Pancreas (tissue), 10 donors: Measurements from ENCODE around the gene DMD. TPM values are rescaled to one million over a fixed set of nuclear protein-coding genes. Genes with fewer than 3 reads are reported as not detected.

ENCODE experiments used
- ATAC-seq, 4 donors: fragments of 200-7000 bp; cut with Tn5 transposase; one replicate each; pipeline versions ENCODE4 v1.8.0 to v1.9.1; 2020; ENCODE audit warnings: mild to moderate bottlenecking in 4 of 4, moderate library complexity in 4 of 4
- DNase-seq, 6 donors: peaks; one replicate each; pipeline ENCODE4 v3.0.0-alpha.2; 2020
- FAIRE-seq: peaks from 2 replicates; lab custom pipeline; 2012; peaks lifted over from hg19 to GRCh38; lab: Jason Lieb, UNC
- H3K27ac ChIP-seq, 4 donors: fragments of 200-600 bp; sonication (generic); 1 replicate in 3 of 4; 2 replicates in 1 of 4; pipeline versions ENCODE4 v1.5.0 to v1.8.0; 2020
- H3K27me3 ChIP-seq, 4 donors: fragments of 200-600 bp; one replicate each; pipeline ENCODE4 v1.8.0; 2021
- H3K36me3 ChIP-seq, 3 donors: fragments of 200-600 bp; sonication (generic) in 1 of 3; one replicate each; pipeline versions ENCODE4 v1.5.0 to v1.8.0; 2020 to 2021
- H3K4me1 ChIP-seq, 3 donors: fragments of 200-600 bp; one replicate each; pipeline ENCODE4 v1.8.0; 2021
- H3K4me3 ChIP-seq, 4 donors: fragments of 200-600 bp; sonication (generic) in 2 of 4; one replicate each; pipeline versions ENCODE4 v1.5.0 to v1.8.0; 2020 to 2021
- H3K9me3 ChIP-seq, 4 donors: fragments of 200-600 bp; one replicate each; pipeline ENCODE4 v1.8.0; 2021
- WGBS, 2 donors: extraction: QIAGEN DNeasy Blood & Tissue Kit; methylation state at CpG; one replicate each; pipeline ENCODE4 v1.1.7; 2013; 5-methylcytosine and 5-hydroxymethylcytosine counted together
- intact Hi-C, 3 donors: fragments of 100-400 bp; cut with DNase I; formaldehyde crosslinking; loops; one replicate each; pipeline versions ENCODE4 v1.11.1 to v1.14.2; 2022
- polyA plus RNA-seq, 2 donors: library from polyadenylated mRNA; stranded (reverse); fragments of 200-250 nt; gene quantifications; one replicate each; pipeline ENCODE4 v1.2.3, GENCODE V29; 2013
- total RNA-seq, 6 donors: library from RNA; stranded (reverse); fragmentation: NEBNext Ultra II Directional in 4 of 6; extraction: Animal tissue kit (Norgen Biotek cat#: 25700) in 4 of 6; gene quantifications; one replicate each; pipeline versions ENCODE4 v1.2.1 to v1.2.4, GENCODE V29; 2021 to 2023
- TF ChIP-seq, protein P1 (sequence below), 4 donors: fragments of 200-600 bp; sonication (generic) in 3 of 4; IDR thresholded peaks; one replicate each; pipeline versions ENCODE4 v1.5.0 to v1.8.0; 2021; ENCODE audit warnings: antibody characterized with exemption in 4 of 4
- donor health status: healthy with polysubstance abuse.
- donor health status: DM: no; HTN: no; CAD: no; lungs with moderate emphysema.
- donor health status: DM: no; HTN: no; CAD: no.
- donor health status: control.
- donor health status: control.
- donor health status: Bipolar disorder and iron deficiency.
- donor health status: DM: yes; HTN: yes; CAD: no.
- donor health status: DM: no; HTN: no; CAD: no.
- donor health status: DM: no; HTN: no; CAD: no.
- donor health status: DM: yes; HTN: yes; CAD: no.

DMD gene
- total and polyA plus RNA-seq, 8 donors = 9.1 to 46.5 (median 32.1) TPM

DNA sequence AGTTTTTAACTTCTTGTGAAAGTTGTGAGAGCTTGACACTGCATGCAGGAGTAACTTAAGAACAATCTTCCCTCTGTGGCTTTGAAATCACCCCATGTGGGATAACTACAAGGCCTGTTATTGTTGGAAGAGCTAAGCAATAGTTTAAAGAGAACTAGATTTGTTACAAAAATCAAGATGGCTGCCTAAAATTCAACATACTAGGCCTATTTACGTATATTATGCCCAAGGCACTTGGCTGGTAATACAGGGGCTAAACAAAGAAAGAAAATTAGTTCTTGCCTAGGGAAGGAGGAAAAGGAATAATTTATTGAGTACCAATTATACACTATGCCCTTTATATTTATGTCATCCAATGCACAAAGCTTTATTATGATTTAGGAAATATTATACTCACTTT is 36.1 kb downstream of the DMD start:
- Histone ChIP-seq H3K36me3 (no peaks in the 10 kb centered on the region), H3K4me3 (no peak overlapping the region), H3K27ac (no peak overlapping the region), H3K4me1 (no peaks in the 10 kb centered on the region), H3K27me3 (peaks cover 0 to 4% (median 0%) of the 10 kb centered on the region in 4 donors), H3K9me3 (no peaks in the 10 kb centered on the region)
- intact Hi-C loops = no loop called here
- FAIRE-seq (no peak), ATAC-seq (no peak), DNase-seq (no peak)
- 77 to 90% methylated on average over 1 of the region's 1 CpG for WGBS, 2 donors
- TF ChIP-seq, protein P1, sequence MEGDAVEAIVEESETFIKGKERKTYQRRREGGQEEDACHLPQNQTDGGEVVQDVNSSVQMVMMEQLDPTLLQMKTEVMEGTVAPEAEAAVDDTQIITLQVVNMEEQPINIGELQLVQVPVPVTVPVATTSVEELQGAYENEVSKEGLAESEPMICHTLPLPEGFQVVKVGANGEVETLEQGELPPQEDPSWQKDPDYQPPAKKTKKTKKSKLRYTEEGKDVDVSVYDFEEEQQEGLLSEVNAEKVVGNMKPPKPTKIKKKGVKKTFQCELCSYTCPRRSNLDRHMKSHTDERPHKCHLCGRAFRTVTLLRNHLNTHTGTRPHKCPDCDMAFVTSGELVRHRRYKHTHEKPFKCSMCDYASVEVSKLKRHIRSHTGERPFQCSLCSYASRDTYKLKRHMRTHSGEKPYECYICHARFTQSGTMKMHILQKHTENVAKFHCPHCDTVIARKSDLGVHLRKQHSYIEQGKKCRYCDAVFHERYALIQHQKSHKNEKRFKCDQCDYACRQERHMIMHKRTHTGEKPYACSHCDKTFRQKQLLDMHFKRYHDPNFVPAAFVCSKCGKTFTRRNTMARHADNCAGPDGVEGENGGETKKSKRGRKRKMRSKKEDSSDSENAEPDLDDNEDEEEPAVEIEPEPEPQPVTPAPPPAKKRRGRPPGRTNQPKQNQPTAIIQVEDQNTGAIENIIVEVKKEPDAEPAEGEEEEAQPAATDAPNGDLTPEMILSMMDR (IDR thresholded peaks at IDR 0.05) = no peak

DNA sequence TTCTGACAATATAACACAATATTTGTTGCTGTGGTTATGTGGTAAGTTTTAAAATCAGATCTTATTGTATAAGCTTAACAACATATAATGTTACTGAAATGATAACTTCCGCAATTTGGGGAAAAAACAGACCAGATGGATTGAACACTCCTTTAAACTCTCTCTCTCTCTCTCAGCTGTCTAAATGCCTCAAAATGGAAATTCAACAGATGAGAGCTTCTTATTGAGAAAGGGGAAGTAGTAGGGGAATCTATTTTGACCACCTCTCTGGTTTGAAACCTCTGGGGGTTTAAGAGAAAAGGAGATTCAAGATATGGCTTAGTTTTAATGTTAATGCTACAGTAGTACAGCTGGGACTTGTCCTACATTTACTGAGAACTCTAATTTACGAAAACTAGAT is 40.3 kb downstream of the DMD start:
- no peak for FAIRE-seq
- TF ChIP-seq, protein P1 (IDR thresholded peaks at IDR 0.05) = no peak
- 64 to 85% methylated on average over 2 of the region's 2 CpGs for WGBS, 2 donors

DNA sequence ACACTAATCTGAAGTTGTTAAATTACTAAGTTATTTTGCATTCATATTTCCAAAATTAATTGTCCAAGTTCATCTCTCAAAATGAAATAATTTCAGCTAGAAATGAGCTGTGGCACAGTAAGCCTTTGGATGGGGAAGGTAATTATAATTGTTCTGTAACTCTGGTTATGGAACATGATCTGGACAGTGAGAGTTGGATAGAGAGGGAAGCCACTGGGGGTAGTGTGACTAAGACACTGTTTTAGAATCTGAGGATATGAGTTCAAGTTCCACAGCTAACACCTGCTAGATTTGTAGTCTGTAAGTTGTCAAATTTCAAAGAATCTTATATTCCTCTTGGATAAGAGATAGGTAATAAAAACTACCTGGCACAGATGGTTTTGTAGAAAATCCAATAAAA is 49.5 kb downstream of the DMD start:
- TF ChIP-seq, protein P1 (IDR thresholded peaks at IDR 0.05) = no peak
- H3K9me3 ChIP-seq = no peaks in the 10 kb centered on the region
- no peaks in the 10 kb centered on the region for H3K27me3 ChIP-seq
- FAIRE-seq (no peak), DNase-seq (no peak), ATAC-seq (no peak)
- no peaks in the 10 kb centered on the region for H3K36me3 ChIP-seq
- H3K27ac ChIP-seq = no peak overlapping the region
- intact Hi-C loops = no loop called here
- H3K4me3 ChIP-seq = no peak overlapping the region
- no peaks in the 10 kb centered on the region for H3K4me1 ChIP-seq

More for the DNA sequence above, 40.3 kb downstream of the DMD start:
- Histone ChIP-seq H3K27me3 (peaks cover 0 to 8% (median 0%) of the 10 kb centered on the region in 4 donors), H3K27ac (no peak overlapping the region), H3K4me1 (no peaks in the 10 kb centered on the region), H3K4me3 (no peak overlapping the region), H3K9me3 (no peaks in the 10 kb centered on the region), H3K36me3 (no peaks in the 10 kb centered on the region)
- ATAC-seq (no peak), DNase-seq (no peak)
- intact Hi-C loops = no loop called here

DNA sequence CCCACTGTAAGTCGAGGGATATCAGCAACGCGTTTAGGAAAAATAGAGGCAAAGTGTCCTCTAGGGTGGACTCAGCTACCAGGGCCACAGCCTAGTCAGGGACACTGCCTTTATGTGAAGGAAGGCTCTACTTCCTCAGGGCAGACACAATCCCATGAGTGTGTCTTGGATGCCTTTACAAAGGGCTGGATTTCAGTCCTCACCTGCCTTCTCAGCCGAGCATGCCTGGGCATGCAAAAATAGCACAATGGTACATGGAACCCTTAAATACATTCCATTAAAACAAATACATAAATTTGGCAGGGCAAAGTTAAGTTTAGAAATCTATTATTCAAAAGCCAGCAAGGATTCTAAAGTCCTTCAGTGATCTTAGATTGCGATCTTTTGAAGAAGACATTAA is 51.1 kb downstream of the DMD start:
- no peaks in the 10 kb centered on the region for H3K36me3 ChIP-seq
- H3K27me3 ChIP-seq = no peaks in the 10 kb centered on the region
- no peak overlapping the region for H3K4me3 ChIP-seq
- 88 to 91% methylated on average over 5 of the region's 5 CpGs for WGBS, 2 donors
- intact Hi-C loops = no loop called here
- no peak overlapping the region for H3K27ac ChIP-seq
- ATAC-seq = no peak
- no peak for FAIRE-seq
- no peaks in the 10 kb centered on the region for H3K9me3 ChIP-seq
- no peak for DNase-seq
- no peaks in the 10 kb centered on the region for H3K4me1 ChIP-seq
- TF ChIP-seq, protein P1 (IDR thresholded peaks at IDR 0.05) = no peak

DNA sequence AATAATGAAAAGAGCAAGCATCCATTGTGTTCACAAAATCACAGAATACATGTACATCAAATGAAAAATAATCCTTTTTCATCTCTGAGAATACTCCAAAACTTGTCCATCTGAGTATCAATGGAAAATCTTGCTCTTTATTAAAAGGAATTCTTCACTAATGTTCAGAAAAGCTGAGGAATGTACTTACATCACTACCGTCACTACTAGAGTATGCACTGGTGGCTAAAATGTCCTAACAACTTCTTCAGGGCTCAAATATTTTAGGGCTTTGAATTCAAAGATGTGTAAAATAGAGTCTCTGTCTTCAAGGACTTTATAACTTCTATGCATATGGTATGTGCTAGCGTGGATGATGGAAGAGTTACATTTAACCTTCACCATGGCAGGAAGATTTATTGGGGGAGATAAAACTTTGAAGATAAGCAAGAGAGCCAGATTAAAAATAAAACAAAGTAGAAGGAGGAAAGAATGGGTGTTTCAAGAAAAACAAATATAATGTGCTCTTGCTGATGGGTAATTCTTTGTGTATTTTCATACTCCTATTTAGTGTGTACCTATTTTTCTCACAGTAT is 55.1 kb downstream of the DMD start:
- TF ChIP-seq, protein P1 (IDR thresholded peaks at IDR 0.05) = no peak
- FAIRE-seq (no peak), ATAC-seq (no peak), DNase-seq (no peak)
- Histone ChIP-seq H3K36me3 (no peaks in the 10 kb centered on the region), H3K27me3 (no peaks in the 10 kb centered on the region), H3K27ac (no peak overlapping the region), H3K9me3 (no peaks in the 10 kb centered on the region), H3K4me3 (no peak overlapping the region), H3K4me1 (no peaks in the 10 kb centered on the region)
- intact Hi-C loops = no loop called here
- WGBS, 2 donors = 47% methylated on average over 2 of the region's 2 CpGs
